HG02973 (cell line): ENCODE data around the gene DEFB108B.
"Not testable (repeated sequence)": the region's sequence is repeated elsewhere in the genome, so short reads cannot be mapped to it uniquely, and the experiment has no call there.

Experiments
- ATAC-seq: cut with Tn5 transposase; IDR thresholded peaks from one replicate; pipeline ENCODE4 v1.9.1; 2021; ENCODE audit warnings: moderate library complexity; ENCODE audit not compliant: unreplicated experiment

Gene DEFB108B, protein sequence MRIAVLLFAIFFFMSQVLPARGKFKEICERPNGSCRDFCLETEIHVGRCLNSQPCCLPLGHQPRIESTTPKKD

DNA sequence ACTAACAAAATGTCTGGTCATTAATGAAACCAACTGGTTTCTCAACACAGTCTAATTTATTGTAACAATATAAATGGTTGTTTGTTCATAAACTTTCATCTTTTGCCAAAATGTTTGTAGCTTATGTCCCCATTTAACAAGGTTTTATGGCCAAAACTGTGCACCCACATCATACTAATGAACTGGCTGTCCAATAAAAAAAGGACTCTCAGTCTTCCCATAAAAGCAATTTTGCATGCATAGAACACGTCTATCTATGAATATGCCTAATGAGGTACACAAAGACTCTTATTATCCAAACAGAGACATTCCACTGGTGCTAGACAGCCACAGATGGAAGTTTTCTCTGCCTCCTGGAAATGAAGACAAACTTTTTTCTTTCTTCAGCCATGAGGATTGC lies at the start of gene DEFB108B:
DEFB108B (plus strand) TSS at position 390 of the 400 bp plus-strand sequence; CDS start at position 390, 0 bp downstream.
- ATAC-seq = not testable (repeated sequence)

DNA sequence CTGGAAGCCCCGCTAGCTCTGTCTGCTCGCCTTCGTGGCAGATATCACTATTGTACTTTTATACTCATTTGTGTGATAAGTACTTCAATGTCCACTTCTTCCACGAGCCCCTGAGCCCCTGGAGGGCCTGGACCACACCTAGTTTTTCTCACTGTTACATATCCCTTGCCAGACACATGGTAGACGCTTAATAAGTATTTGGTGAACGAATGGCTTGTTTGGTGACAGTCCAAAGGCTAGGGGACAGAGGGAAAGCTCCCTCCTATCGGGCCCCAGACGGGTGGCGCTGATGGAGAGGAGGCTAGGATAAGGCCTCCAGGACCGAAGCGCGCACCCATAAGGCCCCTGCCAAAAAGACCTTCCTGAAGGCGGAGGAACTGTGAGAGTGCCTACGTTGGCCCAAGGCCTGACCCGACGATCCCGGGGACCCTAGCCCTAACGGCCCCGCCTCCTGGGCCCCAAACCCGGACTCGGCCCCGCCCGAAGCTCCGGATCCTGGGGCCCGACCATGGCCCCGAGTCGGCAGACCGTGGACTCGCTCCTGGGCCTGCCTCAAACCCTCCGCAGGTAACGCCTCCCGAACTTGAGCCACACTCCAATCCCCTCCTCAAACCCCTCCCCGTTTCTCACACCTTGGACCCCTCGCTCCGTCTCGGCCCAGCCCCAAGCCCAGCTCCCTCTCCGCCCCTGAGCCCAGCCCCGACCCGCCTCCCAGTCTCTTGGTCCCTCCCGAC lies 46.7 kb upstream of the DEFB108B start:
- not testable (repeated sequence) for ATAC-seq

DNA sequence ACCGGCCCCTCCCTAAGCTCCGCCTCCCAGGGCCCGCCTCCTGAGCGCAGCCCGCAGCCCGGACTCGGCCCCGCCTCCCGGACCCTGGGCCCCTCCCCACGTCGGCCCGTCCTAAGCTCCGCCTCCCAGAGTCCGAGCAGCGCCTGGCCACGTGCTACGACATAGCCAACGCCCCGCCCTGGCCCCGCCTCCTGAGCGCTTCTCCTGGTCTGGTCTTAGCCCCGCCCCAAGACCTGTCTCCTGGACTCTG lies 46.2 kb upstream of the DEFB108B start:
- ATAC-seq = peak; percentile 97

DNA sequence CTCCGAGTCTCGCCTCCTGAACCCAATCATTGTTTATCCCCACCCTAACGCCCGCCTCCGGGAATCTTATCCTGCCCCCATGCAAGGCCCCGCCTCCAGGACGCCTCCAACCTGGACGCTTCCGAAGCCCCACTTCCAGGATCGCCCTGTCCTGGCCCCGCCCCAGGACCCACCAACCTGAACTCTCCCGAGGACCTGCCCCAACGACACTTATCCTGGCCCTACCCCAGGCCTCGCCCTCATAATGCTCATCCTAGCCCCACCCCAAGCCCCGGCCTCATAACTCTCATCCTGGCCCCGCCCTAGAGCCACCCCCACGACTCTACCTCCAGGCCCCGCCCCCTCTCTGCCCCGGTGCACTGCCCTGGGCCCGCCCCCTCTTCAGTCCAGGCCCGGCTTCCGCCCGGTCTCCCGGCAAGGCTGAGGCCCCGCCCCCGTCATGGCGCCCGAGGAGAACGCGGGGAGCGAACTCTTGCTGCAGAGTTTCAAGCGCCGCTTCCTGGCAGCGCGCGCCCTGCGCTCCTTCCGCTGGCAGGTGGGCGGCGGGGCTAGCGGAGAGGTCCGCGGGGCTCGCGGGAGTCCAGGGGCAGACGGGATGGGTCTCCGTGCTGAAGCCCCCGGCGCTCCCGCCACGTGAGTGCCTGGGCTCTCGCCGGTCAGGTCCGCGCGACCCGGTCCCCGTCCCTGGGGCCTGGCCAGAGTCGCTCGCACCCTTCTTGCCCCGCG lies 45.7 kb upstream of the DEFB108B start:
- peak; percentile 90 for ATAC-seq

DNA sequence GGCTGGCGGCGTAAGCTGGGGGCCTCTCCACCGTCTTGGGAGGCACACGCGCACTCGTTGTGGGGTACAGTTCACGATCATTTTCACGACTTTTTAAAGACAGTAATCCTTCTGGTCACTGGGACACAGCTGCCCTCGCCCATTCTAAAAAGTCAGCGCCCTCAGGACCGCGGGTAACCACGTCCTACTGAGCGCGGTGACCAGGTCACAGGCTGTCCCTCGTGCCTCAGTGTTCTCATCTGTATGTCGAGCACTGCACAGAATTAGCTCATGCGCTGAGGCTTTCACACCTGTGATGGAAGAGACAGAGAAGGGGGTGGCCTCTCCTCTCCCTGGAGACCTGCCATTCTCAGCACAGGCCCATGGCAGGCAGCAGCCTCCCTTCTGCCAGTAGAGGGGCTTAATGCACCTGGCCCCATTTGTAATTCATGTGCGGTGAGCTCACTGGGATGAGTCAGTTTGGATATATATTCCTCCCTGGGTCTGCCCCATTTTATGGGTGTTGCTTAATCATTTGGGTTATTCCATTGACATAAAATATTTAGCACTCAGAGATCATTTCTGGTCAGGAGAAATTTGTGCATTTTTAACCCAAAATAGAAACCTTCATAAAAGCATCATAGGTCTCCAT lies 45.1 kb upstream of the DEFB108B start:
- ATAC-seq = not testable (repeated sequence)

DNA sequence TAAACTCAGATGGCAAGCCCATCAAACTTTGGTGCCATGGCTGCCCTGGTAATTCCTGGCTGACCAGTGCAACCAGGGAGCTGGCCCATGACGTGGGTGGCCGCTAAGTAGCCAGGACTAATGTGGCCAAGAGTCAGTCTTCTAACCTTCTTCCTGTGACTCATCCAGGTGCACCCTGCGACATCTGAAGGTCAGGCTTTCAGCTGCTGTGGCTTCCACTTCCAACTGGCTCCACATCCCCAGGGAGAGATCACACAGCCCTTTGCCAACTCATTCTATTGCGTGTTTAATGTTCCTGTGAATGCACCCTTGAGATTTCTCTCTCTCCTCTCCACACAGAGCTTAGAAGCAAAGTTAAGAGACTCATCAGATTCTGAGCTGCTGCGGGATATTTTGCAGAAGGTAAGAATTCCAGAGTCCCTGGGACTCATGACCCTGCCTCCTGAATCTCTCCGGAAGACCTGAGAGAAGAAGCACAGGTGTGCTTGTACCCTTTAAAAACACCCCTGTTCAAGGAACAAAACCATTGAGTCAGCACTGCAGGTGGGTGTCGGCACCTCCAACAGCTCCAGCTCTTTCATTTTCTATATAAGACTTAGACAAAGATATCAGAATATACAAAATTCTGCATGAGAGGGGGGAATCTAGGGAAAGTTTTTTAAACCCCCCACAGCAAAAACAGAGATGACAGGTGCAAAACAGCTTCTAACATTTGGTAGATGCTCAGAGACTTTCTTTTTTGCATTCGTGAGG lies 43.4 kb upstream of the DEFB108B start:
- ATAC-seq = not testable (repeated sequence)

DNA sequence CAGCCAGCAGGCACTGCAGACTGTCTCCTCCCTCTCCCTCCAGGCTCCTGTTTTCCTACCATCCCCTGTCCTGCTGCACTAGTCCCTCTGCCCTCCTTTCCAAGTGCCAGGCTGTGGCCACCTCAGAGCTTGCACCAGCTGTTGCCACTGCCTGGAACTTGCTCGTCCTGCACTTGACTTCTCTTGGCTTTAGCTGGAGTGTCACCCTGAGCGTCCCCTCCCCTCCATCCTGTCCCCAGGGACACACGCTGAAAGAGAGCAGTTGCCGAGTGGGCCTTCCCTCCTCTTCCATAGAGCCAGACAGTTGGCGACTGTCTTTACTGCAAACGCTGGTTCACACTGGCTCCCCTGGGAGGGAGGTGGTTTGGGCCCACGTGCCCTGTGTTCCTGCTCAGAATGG lies 41.9 kb upstream of the DEFB108B start:
- not testable (repeated sequence) for ATAC-seq

DNA sequence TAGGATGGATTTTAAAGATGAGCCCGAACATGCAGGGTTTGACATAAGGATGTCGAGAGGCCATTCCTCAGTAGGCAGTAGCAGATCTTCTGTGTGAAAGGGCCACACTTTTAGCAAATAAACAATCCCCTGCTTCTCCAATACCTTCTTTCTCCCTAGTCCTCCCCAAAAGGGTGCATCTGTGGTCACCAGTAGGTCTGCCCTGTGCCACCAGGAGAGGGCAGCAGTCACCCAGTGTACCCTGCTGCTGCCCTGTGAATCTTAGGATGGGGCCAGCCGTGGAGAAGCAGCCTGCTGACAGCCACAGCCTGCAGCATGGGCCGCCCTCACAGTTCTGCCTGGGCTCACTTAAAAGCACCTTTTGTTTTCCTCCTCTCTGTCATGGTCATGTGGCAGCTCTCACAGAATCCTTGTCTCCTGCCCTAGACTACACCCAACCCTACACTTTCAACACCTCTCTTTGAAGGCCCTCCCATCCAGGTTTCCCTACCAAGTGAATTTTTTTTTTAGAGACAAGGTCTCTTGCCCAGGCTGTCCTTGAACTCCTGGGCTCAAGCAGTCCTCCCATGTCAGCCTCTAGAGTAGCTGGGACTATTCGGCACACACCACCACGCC lies 40.3 kb upstream of the DEFB108B start:
- ATAC-seq = not testable (repeated sequence)

DNA sequence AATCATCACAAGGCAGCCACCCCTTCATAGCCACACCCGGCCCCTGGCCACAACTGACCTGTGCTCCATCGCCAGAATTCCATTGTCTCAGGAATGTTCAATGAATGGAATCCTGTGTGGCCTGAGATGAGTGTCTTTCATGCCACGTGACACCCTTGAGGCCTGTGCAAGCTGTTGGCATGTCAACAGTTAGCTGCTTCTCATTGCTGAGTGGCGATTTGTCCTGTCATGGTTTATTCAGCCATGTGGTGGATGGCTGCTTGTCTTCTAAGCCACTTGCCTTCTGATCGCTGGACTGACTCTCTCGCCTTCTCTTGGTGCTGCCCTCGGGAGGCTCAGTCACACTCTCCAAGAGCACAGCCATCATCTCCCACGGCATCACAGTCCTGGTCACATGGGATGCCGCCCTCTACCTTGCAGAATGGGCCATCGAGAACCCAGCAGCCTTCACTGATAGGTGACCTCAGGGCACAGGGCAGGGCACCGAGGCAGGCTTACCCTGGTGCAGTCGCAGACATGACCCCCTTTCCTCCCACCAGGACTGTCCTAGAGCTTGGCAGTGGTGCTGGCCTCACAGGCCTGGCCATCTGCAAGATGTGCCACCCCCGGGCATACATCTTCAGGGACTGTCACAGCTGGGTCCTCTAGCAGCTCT lies 38.5 kb upstream of the DEFB108B start:
- ATAC-seq = not testable (repeated sequence)

DNA sequence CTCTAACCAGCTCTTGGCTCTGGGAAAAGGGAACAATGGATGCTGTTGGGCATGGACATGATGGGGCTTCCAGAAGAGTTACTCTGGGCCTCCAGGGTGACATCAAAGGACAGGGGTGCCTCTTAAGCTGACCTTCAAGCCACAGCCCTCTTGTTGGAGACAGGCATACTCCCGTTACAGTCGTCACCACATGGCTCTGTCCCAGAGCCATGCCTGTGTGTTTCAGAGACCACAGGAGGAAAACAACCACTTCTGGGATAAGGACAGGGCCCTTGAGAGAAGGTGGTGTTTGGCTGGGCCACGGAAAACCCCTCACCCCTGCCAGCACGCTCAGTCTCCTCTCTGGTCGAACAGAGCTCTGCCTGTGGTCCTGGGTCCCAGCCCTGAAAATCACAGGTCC lies 37.8 kb upstream of the DEFB108B start:
- ATAC-seq = not testable (repeated sequence)

DNA sequence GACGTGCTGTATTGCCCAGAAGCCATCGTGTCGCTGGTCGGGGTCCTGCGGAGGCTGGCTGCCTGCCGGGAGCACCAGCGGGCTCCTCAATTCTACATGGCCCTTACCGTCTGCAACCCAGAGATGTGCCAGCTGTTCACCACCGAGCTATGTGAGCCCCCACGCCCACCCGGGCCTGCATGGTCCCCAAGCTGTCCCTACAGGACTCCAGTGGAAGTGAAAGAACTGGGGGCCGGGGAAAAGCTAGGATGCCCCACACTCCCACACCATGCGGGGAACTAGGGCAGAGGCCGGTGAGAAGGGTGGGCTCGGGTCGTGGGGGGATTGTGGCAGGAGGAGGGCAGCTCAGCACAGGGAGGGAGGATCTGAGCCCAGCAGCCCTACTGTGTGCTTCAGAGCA lies 37.0 kb upstream of the DEFB108B start:
- not testable (repeated sequence) for ATAC-seq

DNA sequence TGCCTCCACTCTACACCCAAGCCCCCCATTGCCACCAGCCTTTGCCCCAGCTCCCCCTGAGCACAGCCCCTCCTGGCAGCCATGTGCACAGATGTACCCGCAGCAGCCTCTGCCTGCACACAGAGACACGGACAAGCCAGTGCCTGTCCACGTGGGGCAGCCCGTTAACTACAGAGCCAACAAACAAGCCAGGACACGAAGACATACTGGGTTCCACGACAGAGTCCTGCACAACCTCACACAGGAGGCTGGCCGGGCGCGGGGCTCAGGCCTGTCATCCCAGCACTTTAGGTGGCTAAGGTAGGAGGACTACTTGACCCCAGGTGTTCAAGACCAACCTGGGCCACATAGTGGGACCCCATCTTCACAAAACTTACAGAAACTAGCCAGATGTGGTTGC lies 36.2 kb upstream of the DEFB108B start:
- not testable (repeated sequence) for ATAC-seq

DNA sequence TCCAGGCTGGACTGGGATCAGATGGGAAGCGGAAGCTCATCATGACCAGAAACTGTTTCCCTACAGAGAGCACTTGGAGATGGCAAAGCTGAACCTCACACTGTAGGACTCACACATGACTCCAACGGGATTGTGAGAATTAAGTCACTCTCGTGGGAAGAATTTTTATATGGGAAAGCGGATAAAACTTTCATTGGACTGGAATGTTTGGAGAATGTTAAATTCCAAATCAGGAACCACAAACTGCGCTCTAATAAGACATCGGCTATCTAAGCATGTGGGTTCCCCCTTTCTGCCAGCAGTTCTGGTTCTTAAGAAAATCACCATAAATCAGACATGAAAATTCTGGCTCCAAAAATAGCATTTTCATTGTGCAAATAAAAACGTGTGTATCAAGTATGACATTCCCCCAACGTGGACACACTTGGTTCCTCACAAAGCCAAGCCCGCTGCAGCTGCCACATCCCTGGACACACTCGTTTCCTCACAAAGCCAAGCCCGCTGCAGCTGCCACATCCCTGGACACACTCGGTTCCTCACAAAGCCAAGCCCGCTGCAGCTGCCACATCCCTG lies 33.4 kb upstream of the DEFB108B start:
- ATAC-seq = not testable (repeated sequence)

DNA sequence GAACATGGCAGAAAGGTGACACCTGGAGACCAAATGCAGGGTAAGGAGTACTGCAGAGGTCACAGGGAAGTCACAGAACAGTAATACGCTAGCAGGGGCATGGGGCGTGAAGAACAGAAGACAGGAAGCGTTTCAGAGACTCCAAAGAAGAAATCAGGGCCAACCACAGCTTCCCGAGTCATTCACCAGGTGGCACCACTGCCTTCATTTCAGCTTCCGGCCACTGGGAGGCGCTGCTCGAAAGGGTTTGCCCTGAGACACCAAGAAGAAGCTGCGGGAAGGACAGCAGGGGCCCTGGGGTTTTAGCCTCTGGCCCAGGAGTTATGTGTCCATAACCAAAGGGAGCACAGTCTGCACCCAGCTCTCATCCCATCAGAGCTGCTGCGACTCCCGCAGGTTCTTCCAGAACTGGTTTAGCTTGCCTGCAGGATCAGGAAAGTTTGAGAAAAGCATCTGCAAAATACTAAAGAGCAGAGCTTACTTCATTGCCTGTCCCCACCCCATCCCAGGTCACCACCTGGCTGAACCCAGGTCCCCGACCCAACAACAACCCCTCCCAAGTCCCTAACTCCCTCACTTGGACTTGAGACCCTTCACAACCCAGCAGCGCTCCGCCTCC lies 32.6 kb upstream of the DEFB108B start:
- ATAC-seq = not testable (repeated sequence)

DNA sequence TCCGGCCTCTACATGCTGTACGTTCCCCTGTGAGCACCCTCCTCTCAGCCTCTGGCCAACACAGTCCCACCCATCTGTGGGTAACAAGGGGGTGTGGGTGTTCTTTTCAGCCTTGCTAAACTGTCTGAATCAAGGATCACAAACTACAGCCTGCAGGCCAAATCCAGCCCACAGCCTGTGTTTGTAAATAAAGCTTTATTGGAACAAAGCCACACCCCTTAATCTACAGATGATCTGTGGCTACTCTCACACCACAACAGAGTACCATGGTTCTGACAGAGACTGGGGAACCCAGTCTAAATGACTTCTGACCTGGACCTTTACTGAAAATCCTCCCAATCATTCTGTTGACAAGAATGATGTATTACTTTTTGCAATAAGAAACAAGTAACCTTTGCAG lies 32.0 kb upstream of the DEFB108B start:
- ATAC-seq = not testable (repeated sequence)

DNA sequence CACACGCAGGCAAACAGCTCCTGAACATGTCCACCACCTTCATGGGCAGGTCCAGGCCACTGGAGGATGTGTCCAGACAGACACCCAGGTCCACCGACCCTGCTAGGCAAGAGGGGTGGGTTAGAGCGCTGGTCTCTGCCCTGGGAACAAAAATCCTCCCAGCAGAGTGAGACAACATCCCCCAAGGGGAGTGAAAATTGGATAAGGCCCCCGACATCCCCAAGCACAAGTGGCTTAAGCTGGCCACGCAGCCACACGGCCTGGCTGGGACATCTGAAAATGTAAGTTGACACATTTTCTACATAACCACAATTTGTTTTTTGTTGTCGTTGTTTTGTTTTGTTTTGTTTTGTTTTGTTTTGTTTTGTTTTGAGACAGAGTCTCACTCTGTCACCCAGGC lies 30.1 kb upstream of the DEFB108B start:
- not testable (repeated sequence) for ATAC-seq

DNA sequence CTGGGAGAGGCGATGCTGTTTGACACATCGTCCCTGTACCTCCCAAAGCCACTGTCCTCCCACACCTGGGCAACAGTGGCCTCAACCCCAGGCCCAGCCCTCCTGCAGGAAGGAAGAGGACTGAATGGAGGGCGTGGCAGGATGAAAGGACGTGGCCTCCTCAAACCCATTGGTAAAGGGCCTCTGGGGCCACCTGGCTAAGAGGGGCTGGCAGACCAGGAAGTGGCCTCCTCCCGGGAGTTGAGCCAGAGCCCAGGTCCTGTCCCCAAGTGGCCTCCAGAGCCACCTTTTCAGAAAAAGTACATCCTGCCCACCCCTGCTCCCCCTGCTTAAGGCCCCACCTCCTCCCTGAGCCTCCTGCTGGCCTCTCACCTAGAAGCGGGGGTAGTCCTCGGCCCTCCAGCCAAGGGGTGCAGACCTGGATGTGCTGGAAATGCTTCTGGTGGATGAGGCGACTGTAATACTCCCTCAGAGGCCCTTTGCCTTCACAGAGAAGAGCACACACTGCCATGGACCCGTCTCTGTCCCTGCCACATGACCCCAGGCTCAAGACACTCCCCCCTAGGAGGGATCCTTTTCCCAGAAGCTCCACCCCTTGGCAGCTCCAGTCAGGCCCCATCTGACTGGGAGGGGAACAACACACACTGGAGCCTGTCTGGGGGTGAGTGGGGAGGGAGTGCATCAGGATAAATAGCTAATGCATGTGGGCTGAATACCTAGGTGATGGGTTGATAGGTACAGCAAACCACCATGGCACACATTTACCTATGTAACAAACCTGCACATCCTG lies 28.6 kb upstream of the DEFB108B start:
- ATAC-seq = not testable (repeated sequence)

DNA sequence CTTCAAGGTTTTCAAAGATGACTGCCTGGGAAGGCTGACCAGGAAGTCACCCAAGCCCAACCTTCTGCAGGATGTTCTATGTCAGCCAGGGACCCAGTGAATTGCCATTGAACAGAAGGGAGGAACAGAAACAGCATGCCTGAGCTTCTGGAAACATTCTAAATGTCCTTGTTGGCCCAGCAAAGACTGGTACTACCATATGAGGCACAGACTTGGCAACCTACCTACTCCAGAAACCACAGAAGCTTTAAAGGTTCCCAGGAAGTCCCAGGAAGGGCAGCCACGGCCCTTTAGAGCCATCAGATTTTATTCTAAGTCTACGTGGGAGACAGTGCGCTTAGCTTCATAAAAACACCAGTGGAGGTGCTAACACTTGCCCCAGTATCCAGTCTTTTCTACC lies 20.5 kb upstream of the DEFB108B start:
- not testable (repeated sequence) for ATAC-seq
